Islet of Langerhans (tissue), 1 donor: ENCODE results near the gene CAVIN4.

ENCODE experiments used
- FAIRE-seq: peaks from one replicate; lab custom pipeline; 2011; peaks lifted over from hg19 to GRCh38; lab: Jason Lieb, UNC

Gene CAVIN4

GRCh38 chr9:100577776-100578448 lies at the start of gene CAVIN4:
CAVIN4 (plus strand) TSS chr9:100578079; CDS start chr9:100578144, 65 bp downstream.
- FAIRE-seq, result no peak

GRCh38 chr9:100534401-100534800 lies 43.5 kb upstream of the CAVIN4 start:
- no peak for FAIRE-seq

- no peak for FAIRE-seq
These were observed 37.6 kb upstream of the CAVIN4 start for GRCh38 chr9:100540327-100540726.

GRCh38 chr9:100549048-100549447 lies 28.8 kb upstream of the CAVIN4 start:
- FAIRE-seq, result no peak

- FAIRE-seq, result no peak
These were observed 22.9 kb upstream of the CAVIN4 start for GRCh38 chr9:100554935-100555401.

- no peak for FAIRE-seq
These were observed 22.4 kb upstream of the CAVIN4 start for GRCh38 chr9:100555471-100555870.

GRCh38 chr9:100557053-100557452 lies 20.8 kb upstream of the CAVIN4 start:
- no peak for FAIRE-seq

GRCh38 chr9:100561256-100561655 lies 16.6 kb upstream of the CAVIN4 start:
- no peak for FAIRE-seq

- FAIRE-seq, result no peak
These were observed 10.0 kb upstream of the CAVIN4 start for GRCh38 chr9:100567856-100568255.

- no peak for FAIRE-seq
These were observed 4.1 kb upstream of the CAVIN4 start for GRCh38 chr9:100573655-100574260.

- FAIRE-seq, result no peak
These were observed 2.9 kb upstream of the CAVIN4 start for GRCh38 chr9:100575006-100575405.

- no peak for FAIRE-seq
These were observed 2.0 kb upstream of the CAVIN4 start for GRCh38 chr9:100575765-100576386.

GRCh38 chr9:100578610-100579009 lies 731 bp downstream of the CAVIN4 start:
- FAIRE-seq, result no peak

GRCh38 chr9:100579665-100580064 lies 1.8 kb downstream of the CAVIN4 start:
- FAIRE-seq, result no peak

- no peak for FAIRE-seq
These were observed 2.4 kb downstream of the CAVIN4 start for GRCh38 chr9:100580257-100580656.

GRCh38 chr9:100581081-100581480 lies 3.2 kb downstream of the CAVIN4 start:
- no peak for FAIRE-seq

- no peak for FAIRE-seq
These were observed 3.8 kb downstream of the CAVIN4 start for GRCh38 chr9:100581661-100582060.

GRCh38 chr9:100583014-100583802 lies 5.3 kb downstream of the CAVIN4 start:
- FAIRE-seq, result no peak

GRCh38 chr9:100584951-100585350 lies 7.1 kb downstream of the CAVIN4 start:
- no peak for FAIRE-seq

GRCh38 chr9:100586093-100586492 lies 8.2 kb downstream of the CAVIN4 start:
- no peak for FAIRE-seq

GRCh38 chr9:100587375-100587774 lies 9.5 kb downstream of the CAVIN4 start:
- FAIRE-seq, result no peak

GRCh38 chr9:100589582-100589981 lies 11.7 kb downstream of the CAVIN4 start:
- no peak for FAIRE-seq

- FAIRE-seq, result no peak
These were observed 12.6 kb downstream of the CAVIN4 start for GRCh38 chr9:100590481-100590880.
